ENCODE measurements around the gene SCGN.
"Not testable (repeated sequence)": the region's sequence is repeated elsewhere in the genome, so short reads cannot be mapped to it uniquely, and the experiment has no call there.

Gene SCGN

DNA sequence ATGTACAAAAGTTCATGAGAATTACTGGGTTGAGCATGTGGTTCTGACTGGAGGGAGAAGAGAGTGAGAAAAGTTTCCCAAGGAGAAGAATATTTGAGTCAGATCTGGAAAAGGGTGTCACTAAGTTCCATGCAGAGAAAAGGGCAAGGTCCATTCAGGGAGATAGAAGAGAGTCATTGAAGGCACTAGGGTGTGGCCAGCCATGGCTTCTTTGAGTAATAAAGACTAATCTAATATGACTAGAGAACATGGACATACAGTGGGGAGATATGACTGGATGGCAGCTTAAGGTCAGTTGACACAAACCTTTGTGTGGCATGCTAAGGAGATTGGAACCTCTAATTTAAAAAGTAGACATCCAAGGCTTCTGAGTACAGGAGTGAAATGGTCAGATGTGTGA lies 91.9 kb downstream of the SCGN start:
- no peak for TF ChIP-seq GATA1 (IDR thresholded peaks at IDR 0.05; ENCODE audit: low read depth, low read length)
- TF ChIP-seq POLR2A (IDR thresholded peaks at IDR 0.05; ENCODE audit: low read length): no peak
- DNase-seq: no peak

DNA sequence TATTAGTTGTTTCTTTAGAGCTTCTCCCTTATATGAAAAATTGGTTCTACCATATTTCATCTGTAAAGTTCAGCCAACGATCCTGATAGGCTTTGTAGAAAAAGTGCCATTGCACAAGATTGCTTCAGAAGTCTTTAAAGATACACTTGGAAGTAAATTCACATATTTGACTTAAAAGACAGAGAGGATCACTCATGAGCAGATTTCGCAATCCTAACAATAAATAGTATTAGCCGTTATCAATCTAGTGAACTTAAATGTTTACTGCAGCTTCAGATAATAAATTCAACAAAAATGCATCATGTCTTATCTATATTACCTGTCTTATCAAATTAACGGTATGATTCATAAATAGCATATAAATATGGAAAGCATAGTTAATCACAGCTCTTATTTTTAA lies 93.8 kb downstream of the SCGN start:
- no peak for DNase-seq

DNA sequence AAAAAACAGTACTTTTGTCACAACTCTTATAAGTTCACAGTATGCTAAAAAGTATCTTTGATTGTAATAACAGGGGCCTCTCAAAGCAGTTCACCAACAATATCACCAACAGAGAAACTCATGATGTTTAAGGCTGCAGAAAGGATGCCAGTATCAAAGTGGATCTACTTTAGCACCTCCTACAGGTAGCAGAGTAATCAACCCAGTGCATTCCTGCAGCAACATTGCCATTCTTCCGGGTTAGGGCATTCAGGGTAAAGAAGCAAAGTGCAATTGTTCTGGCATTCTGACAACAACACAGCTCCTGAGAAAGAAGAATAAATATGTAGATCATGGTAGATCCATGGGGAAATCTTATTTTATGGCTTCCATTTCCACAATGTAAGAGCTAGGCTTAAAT lies 95.0 kb downstream of the SCGN start:
- DNase-seq: no peak
- no peak for TF ChIP-seq GATA1 (IDR thresholded peaks at IDR 0.05; ENCODE audit: low read depth, low read length)
- TF ChIP-seq POLR2A (IDR thresholded peaks at IDR 0.05; ENCODE audit: low read length): no peak

More for the DNA sequence above, 93.8 kb downstream of the SCGN start:
- TF ChIP-seq GATA1 (IDR thresholded peaks at IDR 0.05; ENCODE audit: low read depth, low read length) (no peak), POLR2A (IDR thresholded peaks at IDR 0.05; ENCODE audit: low read length) (no peak)

DNA sequence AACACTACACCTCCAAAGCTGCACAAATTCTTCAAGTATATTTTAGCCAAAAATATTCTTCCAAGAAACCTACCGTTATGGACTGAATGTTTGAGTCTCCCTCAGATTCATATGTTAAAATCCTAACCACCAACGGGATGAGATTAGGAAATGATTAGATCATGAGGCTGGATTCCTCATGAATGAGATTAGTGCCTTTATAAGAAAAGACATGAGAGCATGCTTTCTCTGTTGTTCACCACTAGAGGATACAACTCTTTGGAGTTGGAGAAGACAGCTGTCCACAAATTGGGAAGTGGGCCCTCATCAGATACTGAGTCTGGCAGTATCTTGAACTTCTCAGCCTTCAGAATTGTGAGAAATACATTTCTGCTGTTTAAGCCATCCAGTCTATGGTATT lies 95.5 kb downstream of the SCGN start:
- DNase-seq: no peak
- no peak for TF ChIP-seq POLR2A (IDR thresholded peaks at IDR 0.05; ENCODE audit: low read length)
- no peak for TF ChIP-seq GATA1 (IDR thresholded peaks at IDR 0.05; ENCODE audit: low read depth, low read length)

DNA sequence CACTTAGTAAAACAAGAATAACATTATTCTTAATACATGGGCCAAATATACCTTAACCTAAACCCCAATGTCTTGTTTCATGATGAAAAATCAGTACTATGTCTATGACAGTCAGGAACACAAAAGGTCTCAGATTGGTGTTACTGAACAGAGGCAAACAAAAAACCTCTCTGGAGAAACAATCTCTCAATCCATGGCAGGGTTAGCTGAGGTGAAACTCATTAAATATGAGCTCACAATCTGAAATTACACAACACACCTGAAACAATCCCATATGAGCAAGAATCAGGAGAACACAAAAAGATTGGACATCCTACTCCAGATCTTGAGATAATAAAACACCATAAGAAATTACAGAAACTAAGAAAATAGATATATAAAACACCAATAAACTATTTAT lies 96.0 kb downstream of the SCGN start:
- no peak for DNase-seq
- TF ChIP-seq POLR2A (IDR thresholded peaks at IDR 0.05; ENCODE audit: low read length) (no peak), GATA1 (IDR thresholded peaks at IDR 0.05; ENCODE audit: low read depth, low read length) (no peak)

DNA sequence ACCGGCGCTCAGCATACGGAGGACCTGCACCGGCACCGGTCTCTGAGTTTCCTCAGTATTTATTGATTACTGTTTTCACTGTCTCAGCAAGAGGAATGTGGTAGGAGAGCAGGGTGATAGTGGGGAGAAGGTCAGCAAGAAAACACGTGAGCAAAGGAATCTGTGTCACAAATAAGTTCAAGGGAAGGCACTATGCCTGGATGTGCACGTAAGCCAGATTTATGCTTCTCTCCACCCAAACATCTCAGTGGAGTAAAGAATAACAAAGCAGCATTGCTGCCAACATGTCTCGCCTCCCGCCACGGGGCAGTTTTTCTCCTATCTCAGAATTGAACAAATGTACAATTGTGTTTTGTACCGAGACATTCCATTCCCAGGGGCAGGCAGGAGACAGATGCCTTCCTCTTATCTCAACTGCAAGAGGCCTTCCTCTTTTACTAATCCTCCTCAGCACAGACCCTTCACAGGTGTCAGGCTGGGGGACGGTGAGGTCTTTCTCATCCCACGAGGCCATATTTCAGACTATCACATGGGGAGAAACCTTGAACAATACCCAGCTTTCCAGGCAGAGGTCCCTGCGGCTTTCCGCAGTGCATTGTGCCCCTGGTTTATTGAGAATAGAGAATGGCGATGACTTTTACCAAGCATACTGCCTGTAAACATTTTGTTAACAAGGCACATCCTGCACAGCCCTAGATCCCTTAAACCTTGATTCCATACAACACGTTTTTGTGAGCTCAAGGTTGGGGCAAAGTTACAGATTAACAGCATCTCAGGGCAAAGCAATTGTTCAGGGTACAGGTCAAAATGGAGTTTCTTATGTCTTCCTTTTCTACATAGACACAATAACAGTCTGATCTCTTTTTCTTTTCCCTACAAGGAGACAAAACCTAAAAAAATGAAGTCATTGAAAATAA lies 96.8 kb downstream of the SCGN start:
- DNase-seq: not testable (repeated sequence)

DNA sequence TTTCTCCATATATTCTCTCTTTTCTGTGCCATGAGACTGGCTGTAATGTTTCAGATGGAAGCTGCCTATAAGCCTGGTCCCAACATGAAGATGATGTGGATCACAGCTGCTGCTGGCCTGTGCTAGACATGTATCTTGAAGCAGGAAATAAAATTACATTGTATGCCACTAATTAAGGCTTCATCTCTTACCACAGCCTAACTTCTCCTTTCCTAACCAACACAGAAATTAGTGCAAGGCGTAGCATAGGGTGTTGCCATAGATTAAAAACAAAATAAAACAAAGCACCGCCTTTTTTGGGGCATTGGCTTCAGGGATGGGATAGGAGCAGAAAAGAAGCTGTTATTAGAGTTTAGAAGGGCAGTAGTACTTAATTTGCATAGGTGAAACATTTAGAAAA lies 97.8 kb downstream of the SCGN start:
- no peak for DNase-seq
- TF ChIP-seq POLR2A (IDR thresholded peaks at IDR 0.05; ENCODE audit: low read length) (no peak), GATA1 (IDR thresholded peaks at IDR 0.05; ENCODE audit: low read depth, low read length) (no peak)

DNA sequence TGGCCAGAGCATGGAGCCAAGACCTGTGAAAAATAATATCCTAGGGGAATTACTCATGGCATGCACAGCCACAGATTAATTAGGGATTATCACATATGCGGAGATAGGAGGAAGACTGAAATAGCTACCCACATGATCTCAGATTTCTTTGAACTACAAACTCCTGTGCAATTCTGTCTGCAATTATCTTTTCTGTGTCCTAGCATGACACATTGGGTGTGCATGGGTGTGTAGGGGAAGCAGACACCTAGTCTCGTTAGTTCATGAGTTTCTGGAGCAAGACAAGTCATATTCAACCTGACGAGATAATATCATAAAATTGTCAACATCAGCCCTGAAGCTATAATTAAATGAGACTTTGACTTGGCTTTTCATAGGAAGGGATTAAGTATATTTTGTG lies 98.9 kb downstream of the SCGN start:
- TF ChIP-seq POLR2A (IDR thresholded peaks at IDR 0.05; ENCODE audit: low read length) (no peak), GATA1 (IDR thresholded peaks at IDR 0.05; ENCODE audit: low read depth, low read length) (no peak)
- DNase-seq: no peak
